Measurements from ENCODE around the gene NACC1.

Gene NACC1

GRCh38 chr19:13149628-13150186, 31.6 kb downstream of the NACC1 start:
- DNase-seq = no peak

GRCh38 chr19:13150187-13150930, 32.3 kb downstream of the NACC1 start, which contains the start of the genes IER2 and STX10:
Gene IER2 (plus strand): TSS chr19:13150411. CDS start chr19:13153187, 2,776 bp downstream.
Gene STX10 (minus strand): TSS chr19:13150375. CDS start chr19:13150173, 202 bp downstream.
- peak; percentile 89 for DNase-seq

- DNase-seq = no peak
Measured at GRCh38 chr19:13150931-13151604, 33.0 kb downstream of the NACC1 start.

GRCh38 chr19:13151605-13152355, 33.7 kb downstream of the NACC1 start:
- DNase-seq = peak; percentile 97

- DNase-seq = no peak
Measured at GRCh38 chr19:13152356-13152973, 34.4 kb downstream of the NACC1 start.

GRCh38 chr19:13152974-13153568, 35.0 kb downstream of the NACC1 start:
- DNase-seq = peak; percentile 92

GRCh38 chr19:13153569-13154240, 35.6 kb downstream of the NACC1 start:
- no peak for DNase-seq

GRCh38 chr19:13154241-13154778, 36.2 kb downstream of the NACC1 start:
- peak; percentile 15 for DNase-seq

- no peak for DNase-seq
Measured at GRCh38 chr19:13154911-13155471, 36.9 kb downstream of the NACC1 start.

- no peak for DNase-seq
Measured at GRCh38 chr19:13155472-13156359, 37.7 kb downstream of the NACC1 start.

- no peak for DNase-seq
Measured at GRCh38 chr19:13159713-13160112, 41.6 kb downstream of the NACC1 start.

- DNase-seq = no peak
Measured at GRCh38 chr19:13160557-13160956, 42.5 kb downstream of the NACC1 start.

- peak; percentile 58 for DNase-seq
Measured at GRCh38 chr19:13162724-13163608, 44.9 kb downstream of the NACC1 start.

GRCh38 chr19:13163609-13164342, 45.7 kb downstream of the NACC1 start:
- no peak for DNase-seq

GRCh38 chr19:13164343-13165161, 46.5 kb downstream of the NACC1 start:
- no peak for DNase-seq

GRCh38 chr19:13165162-13165997, 47.3 kb downstream of the NACC1 start:
- DNase-seq = no peak

All from NCI-H446 treated with DMSO at 0.1 percent for 48 hours (cell line).